Measurements from ENCODE around the gene M1AP.

DNA sequence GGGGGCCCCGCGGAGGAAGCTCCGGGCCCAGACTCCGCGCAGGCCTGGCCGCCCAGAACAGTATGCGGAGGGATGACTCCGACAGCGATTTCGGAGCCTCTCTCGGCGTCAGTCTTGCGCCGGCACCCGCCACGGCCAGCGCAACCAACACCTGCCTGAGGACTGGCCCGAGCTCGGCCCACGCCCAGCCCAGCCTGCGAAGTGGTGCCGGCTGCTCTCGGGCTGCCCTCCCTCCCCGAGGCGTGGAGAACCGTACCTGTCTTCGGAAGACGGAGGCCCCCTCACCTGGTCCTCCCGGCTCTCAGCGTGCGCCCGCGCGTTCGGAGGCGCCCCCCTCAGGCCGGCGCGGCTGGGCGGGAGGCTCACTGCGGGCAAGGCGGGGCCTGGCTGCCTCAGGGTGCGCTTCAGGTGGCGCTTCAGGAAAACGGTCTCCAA lies at the start of gene M1AP:
- TF ChIP-seq, protein P1, sequence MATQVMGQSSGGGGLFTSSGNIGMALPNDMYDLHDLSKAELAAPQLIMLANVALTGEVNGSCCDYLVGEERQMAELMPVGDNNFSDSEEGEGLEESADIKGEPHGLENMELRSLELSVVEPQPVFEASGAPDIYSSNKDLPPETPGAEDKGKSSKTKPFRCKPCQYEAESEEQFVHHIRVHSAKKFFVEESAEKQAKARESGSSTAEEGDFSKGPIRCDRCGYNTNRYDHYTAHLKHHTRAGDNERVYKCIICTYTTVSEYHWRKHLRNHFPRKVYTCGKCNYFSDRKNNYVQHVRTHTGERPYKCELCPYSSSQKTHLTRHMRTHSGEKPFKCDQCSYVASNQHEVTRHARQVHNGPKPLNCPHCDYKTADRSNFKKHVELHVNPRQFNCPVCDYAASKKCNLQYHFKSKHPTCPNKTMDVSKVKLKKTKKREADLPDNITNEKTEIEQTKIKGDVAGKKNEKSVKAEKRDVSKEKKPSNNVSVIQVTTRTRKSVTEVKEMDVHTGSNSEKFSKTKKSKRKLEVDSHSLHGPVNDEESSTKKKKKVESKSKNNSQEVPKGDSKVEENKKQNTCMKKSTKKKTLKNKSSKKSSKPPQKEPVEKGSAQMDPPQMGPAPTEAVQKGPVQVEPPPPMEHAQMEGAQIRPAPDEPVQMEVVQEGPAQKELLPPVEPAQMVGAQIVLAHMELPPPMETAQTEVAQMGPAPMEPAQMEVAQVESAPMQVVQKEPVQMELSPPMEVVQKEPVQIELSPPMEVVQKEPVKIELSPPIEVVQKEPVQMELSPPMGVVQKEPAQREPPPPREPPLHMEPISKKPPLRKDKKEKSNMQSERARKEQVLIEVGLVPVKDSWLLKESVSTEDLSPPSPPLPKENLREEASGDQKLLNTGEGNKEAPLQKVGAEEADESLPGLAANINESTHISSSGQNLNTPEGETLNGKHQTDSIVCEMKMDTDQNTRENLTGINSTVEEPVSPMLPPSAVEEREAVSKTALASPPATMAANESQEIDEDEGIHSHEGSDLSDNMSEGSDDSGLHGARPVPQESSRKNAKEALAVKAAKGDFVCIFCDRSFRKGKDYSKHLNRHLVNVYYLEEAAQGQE (IDR thresholded peaks at IDR 0.05; ENCODE audit: insufficient read depth in 1 of 2, low read depth in 2 of 2, low read length in 2 of 2), result no peak
- TF ChIP-seq SIN3A (IDR thresholded peaks at IDR 0.05; ENCODE audit: borderline replicate concordance, insufficient read depth, low read length) (no peak), POLR2AphosphoS5 (IDR thresholded peaks at IDR 0.05; ENCODE audit: low read depth, low read length) (no peak), TAF1 (IDR thresholded peaks at IDR 0.05; ENCODE audit: borderline replicate concordance, insufficient read depth, low read length) (no peak), FOXP2 (optimal IDR thresholded peaks at IDR 0.05; ENCODE audit: borderline replicate concordance, extremely low read depth, extremely low read length, insufficient read depth) (no peak)
